ENCODE measurements around the gene TRIM62.
"Not testable (repeated sequence)": the region's sequence is repeated elsewhere in the genome, so short reads cannot be mapped to it uniquely, and the experiment has no call there.

DNA sequence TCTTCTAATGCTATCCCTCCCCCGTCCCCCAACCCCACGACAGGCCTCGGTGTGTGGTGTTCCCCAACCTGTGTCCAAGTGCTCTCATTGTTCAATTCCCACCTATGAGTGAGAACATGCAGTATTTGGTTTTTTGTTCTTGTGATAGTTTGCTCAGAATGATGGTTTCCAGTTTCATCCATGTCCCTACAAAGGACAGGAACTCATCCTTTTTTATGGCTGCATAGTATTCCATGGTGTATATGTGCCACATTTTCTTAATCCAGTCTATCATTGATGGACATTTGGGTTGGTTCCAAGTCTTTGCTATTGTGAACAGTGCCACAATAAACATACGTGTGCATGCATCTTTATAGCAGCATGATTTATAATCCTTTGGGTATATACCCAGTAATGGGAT is 57.2 kb downstream of the TRIM62 start:
- TF ChIP-seq, protein P1, sequence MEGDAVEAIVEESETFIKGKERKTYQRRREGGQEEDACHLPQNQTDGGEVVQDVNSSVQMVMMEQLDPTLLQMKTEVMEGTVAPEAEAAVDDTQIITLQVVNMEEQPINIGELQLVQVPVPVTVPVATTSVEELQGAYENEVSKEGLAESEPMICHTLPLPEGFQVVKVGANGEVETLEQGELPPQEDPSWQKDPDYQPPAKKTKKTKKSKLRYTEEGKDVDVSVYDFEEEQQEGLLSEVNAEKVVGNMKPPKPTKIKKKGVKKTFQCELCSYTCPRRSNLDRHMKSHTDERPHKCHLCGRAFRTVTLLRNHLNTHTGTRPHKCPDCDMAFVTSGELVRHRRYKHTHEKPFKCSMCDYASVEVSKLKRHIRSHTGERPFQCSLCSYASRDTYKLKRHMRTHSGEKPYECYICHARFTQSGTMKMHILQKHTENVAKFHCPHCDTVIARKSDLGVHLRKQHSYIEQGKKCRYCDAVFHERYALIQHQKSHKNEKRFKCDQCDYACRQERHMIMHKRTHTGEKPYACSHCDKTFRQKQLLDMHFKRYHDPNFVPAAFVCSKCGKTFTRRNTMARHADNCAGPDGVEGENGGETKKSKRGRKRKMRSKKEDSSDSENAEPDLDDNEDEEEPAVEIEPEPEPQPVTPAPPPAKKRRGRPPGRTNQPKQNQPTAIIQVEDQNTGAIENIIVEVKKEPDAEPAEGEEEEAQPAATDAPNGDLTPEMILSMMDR (IDR thresholded peaks at IDR 0.05): not testable (repeated sequence)
- not testable (repeated sequence) for TF ChIP-seq POLR2A (IDR thresholded peaks at IDR 0.05)
